Keratinocyte (primary cell): ENCODE measurements around the gene DENND11. TPM values are rescaled to one million over a fixed set of nuclear protein-coding genes. Genes with fewer than 3 reads are reported as not detected.

ENCODE experiments used
- DNase-seq: peaks from one replicate; pipeline ENCODE4 v3.0.0-alpha.2; 2011; ENCODE audit warnings: low read depth, missing footprints, low spot score
- FAIRE-seq: peaks from 2 replicates; lab custom pipeline; 2011; peaks lifted over from hg19 to GRCh38; lab: Jason Lieb, UNC
- H2AFZ ChIP-seq: 2 replicates; pipeline ENCODE4 v1.6.0; 2012; ENCODE audit warnings: low read length, control low read depth, inconsistent platforms; ENCODE audit not compliant: control insufficient read depth
- H3K27ac ChIP-seq: 2 replicates; pipeline ENCODE4 v1.5.1; 2011; ENCODE audit warnings: low read length; ENCODE audit not compliant: control insufficient read depth, insufficient read depth
- H3K27me3 ChIP-seq: 3 replicates; pipeline ENCODE4 v1.6.0; 2011; ENCODE audit warnings: low read length; ENCODE audit not compliant: control insufficient read depth, insufficient read depth; ENCODE audit errors: extremely low read depth
- H3K36me3 ChIP-seq, 2 experiments: 2 replicates in 1 of 2; 3 replicates in 1 of 2; pipeline ENCODE4 v1.5.1; 2011; ENCODE audit warnings: low read length in 2 of 2, mild to moderate bottlenecking in 1 of 2; ENCODE audit not compliant: control insufficient read depth in 2 of 2, insufficient read depth in 2 of 2; ENCODE audit errors: extremely low read depth in 1 of 2
- H3K4me1 ChIP-seq: 3 replicates; pipeline ENCODE4 v1.5.1; 2011; ENCODE audit warnings: low read length; ENCODE audit not compliant: control insufficient read depth, insufficient read depth; ENCODE audit errors: extremely low read depth
- H3K4me2 ChIP-seq: 3 replicates; pipeline ENCODE4 v1.6.0; 2011; ENCODE audit warnings: low read depth, low read length; ENCODE audit not compliant: control insufficient read depth, insufficient read depth; ENCODE audit errors: extremely low read depth
- H3K4me3 ChIP-seq, 3 experiments: fragments of 200-600 bp in 1 of 3; sonication (generic) in 1 of 3; 2 replicates in 2 of 3; 3 replicates in 1 of 3; pipeline ENCODE4 v1.5.1; 2011 to 2016; ENCODE audit warnings: low read length in 3 of 3, mild to moderate bottlenecking in 3 of 3, control low read depth in 2 of 3, inconsistent platforms in 1 of 3, low read depth in 1 of 3, mixed read lengths in 1 of 3, mixed run types in 1 of 3, moderate library complexity in 1 of 3; ENCODE audit not compliant: control insufficient read depth in 2 of 3, insufficient read depth in 2 of 3; ENCODE audit errors: extremely low read depth in 1 of 3
- H3K79me2 ChIP-seq: 2 replicates; pipeline ENCODE4 v1.6.0; 2012; ENCODE audit warnings: low read length; ENCODE audit not compliant: control insufficient read depth, insufficient read depth
- H3K9ac ChIP-seq: 3 replicates; pipeline ENCODE4 v1.6.0; 2011; ENCODE audit warnings: low read length; ENCODE audit not compliant: control insufficient read depth, insufficient read depth; ENCODE audit errors: extremely low read depth
- H3K9me1 ChIP-seq: 3 replicates; pipeline ENCODE4 v1.6.0; 2011; ENCODE audit warnings: low read length; ENCODE audit not compliant: control insufficient read depth, insufficient read depth; ENCODE audit errors: extremely low read depth
- H3K9me3 ChIP-seq: 2 replicates; pipeline ENCODE4 v1.5.1; 2012; ENCODE audit warnings: low read depth, low read length; ENCODE audit not compliant: control insufficient read depth
- H4K20me1 ChIP-seq: 3 replicates; pipeline ENCODE4 v1.6.0; 2011; ENCODE audit warnings: low read length; ENCODE audit not compliant: control insufficient read depth, insufficient read depth; ENCODE audit errors: extremely low read depth
- EZH2 ChIP-seq: IDR thresholded peaks from one replicate; pipeline ENCODE4 v1.6.1; 2012; ENCODE audit warnings: inconsistent platforms, mild to moderate bottlenecking, low read length, moderate library complexity
- dilution Hi-C: fragments of 300-500 bp; cut with MboI; formaldehyde crosslinking; loops from one replicate; pipeline ENCODE4 v1.7.0; 2020; ENCODE audit warnings: low sequenced_read_pairs; ENCODE audit not compliant: extremely low pct_ligation_motif_present
- polyA plus RNA-seq, 5 experiments: library from polyadenylated mRNA; depleted of rRNA in 3 of 5; stranded (reverse) in 3 of 5; stranded (forward) in 1 of 5; unstranded in 1 of 5; fragments of >200 nt; gene quantifications; 1 replicate in 1 of 5; 2 replicates in 3 of 5; 3 replicates in 1 of 5; pipeline versions ENCODE4 v1.2.1 to v1.2.3, GENCODE V29; 2011 to 2012; ENCODE audit warnings: missing spikeins in 2 of 5, low read depth in 1 of 5, low replicate concordance in 1 of 5
- TF ChIP-seq, protein P1 (sequence below), 3 experiments: IDR thresholded peaks in 1 of 3; conservative IDR thresholded peaks in 1 of 3; optimal IDR thresholded peaks in 1 of 3; 2 replicates in 2 of 3; 3 replicates in 1 of 3; pipeline versions ENCODE3 to v1.5.1; 2011; ENCODE audit warnings: low read length in 3 of 3, mild to moderate bottlenecking in 3 of 3, moderate library complexity in 2 of 3, control low read depth in 1 of 3, inconsistent platforms in 1 of 3; ENCODE audit not compliant: insufficient read depth in 2 of 3; ENCODE audit errors: extremely low read depth in 1 of 3

The DENND11 gene
- polyA plus RNA-seq, 1 donor (not counting 4 experiments of a cell fraction or from before 2014, with no cell fraction given): 5.4 TPM

DNA sequence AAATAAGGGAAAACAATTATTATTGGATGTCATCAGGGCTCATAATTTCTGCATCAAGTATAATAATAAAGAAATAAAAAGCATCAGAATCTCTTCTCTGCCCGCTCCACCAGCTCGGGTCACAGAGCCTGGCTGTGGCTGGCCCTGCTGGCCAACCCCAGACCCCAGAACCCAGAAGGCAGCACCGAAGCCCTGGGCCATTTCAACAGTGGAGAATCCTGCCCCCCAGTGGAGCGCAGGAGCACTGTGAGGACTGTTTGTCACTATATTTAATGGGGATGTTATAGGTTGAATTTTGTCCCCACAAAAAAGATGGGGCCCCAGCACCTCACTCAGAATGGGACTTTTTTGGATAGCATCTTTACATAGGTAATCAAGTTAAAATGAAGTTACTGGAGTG lies 27.3 kb downstream of the DENND11 start:
- DNase-seq (no peak), FAIRE-seq (no peak)
- peaks cover 12% of the 10 kb centered on the region for H3K4me1 ChIP-seq
- dilution Hi-C loops: no loop called here
- peak overlapping the region; percentile 10 for H3K4me2 ChIP-seq
- no peaks in the 10 kb centered on the region for H3K9me1 ChIP-seq
- H3K9me3 ChIP-seq: no peaks in the 10 kb centered on the region
- no peaks in the 10 kb centered on the region for H3K27me3 ChIP-seq
- H3K36me3 ChIP-seq: no peaks in the 10 kb centered on the region
- peak overlapping the region; percentile 67 for H3K27ac ChIP-seq
- H3K9ac ChIP-seq: no peak overlapping the region
- H2AFZ ChIP-seq: peak overlapping the region; percentile 75
- no peak overlapping the region for H3K4me3 ChIP-seq
- no peaks in the 10 kb centered on the region for H3K79me2 ChIP-seq
- TF ChIP-seq, protein P1, sequence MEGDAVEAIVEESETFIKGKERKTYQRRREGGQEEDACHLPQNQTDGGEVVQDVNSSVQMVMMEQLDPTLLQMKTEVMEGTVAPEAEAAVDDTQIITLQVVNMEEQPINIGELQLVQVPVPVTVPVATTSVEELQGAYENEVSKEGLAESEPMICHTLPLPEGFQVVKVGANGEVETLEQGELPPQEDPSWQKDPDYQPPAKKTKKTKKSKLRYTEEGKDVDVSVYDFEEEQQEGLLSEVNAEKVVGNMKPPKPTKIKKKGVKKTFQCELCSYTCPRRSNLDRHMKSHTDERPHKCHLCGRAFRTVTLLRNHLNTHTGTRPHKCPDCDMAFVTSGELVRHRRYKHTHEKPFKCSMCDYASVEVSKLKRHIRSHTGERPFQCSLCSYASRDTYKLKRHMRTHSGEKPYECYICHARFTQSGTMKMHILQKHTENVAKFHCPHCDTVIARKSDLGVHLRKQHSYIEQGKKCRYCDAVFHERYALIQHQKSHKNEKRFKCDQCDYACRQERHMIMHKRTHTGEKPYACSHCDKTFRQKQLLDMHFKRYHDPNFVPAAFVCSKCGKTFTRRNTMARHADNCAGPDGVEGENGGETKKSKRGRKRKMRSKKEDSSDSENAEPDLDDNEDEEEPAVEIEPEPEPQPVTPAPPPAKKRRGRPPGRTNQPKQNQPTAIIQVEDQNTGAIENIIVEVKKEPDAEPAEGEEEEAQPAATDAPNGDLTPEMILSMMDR (optimal IDR thresholded peaks at IDR 0.05 in 1 of 3, IDR thresholded peaks at IDR 0.05 in 1 of 3, conservative IDR thresholded peaks at IDR 0.05 in 1 of 3; ENCODE audit: extremely low read depth in 1 of 3, insufficient read depth in 2 of 3, low read length in 3 of 3): peak; percentile 41 to 59 (median 56)
- TF ChIP-seq EZH2: no peak
- H4K20me1 ChIP-seq: no peaks in the 10 kb centered on the region

DNA sequence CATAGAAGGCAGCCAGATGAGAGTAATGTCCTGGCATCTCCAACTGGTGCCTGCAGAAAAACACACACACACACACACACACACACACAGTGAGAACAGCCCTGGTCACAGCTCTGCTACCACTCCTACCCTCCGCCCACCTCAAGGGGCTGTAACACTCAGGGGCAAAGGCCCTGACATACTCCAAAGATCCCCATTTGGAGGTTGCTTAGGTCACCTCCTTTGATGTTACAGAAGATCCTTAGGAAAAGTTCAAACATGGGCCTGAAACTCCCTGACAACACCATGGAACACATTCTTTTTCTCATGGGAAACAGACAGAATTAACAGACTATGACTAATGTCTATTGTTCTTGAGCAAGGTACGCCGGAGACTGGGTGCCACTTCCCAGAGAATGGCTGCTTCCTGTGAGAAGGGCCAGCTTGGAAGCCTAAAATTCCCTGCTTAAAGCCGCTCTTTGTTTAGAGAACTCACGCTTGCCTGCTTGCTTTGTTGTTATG lies 27.7 kb downstream of the DENND11 start:
- FAIRE-seq: peak; percentile 64
- no peak for DNase-seq
- H2AFZ ChIP-seq: peak overlapping the region; percentile 75
- TF ChIP-seq, protein P1 (optimal IDR thresholded peaks at IDR 0.05 in 1 of 3, IDR thresholded peaks at IDR 0.05 in 1 of 3, conservative IDR thresholded peaks at IDR 0.05 in 1 of 3; ENCODE audit: extremely low read depth in 1 of 3, insufficient read depth in 2 of 3, low read length in 3 of 3): no peak
- no peak for TF ChIP-seq EZH2
- H3K79me2 ChIP-seq: no peaks in the 10 kb centered on the region
- peak overlapping the region; percentile 22 for H3K4me2 ChIP-seq
- dilution Hi-C loops: no loop called here
- H3K27me3 ChIP-seq: no peaks in the 10 kb centered on the region
- no peaks in the 10 kb centered on the region for H3K9me1 ChIP-seq
- no peaks in the 10 kb centered on the region for H4K20me1 ChIP-seq
- H3K9me3 ChIP-seq: no peaks in the 10 kb centered on the region
- no peak overlapping the region for H3K9ac ChIP-seq
- H3K27ac ChIP-seq: peak overlapping the region; percentile 67
- no peak overlapping the region for H3K4me3 ChIP-seq
- H3K4me1 ChIP-seq: peaks cover 12% of the 10 kb centered on the region
- H3K36me3 ChIP-seq: no peaks in the 10 kb centered on the region
